Adipose tissue (tissue), 3 donors: ENCODE data around the gene LGALS7B. TPM values are rescaled to one million over a fixed set of nuclear protein-coding genes. Genes with fewer than 3 reads are reported as not detected.
"Not testable (repeated sequence)": the region's sequence is repeated elsewhere in the genome, so short reads cannot be mapped to it uniquely, and the experiment has no call there.

Experiments used
- H3K27ac ChIP-seq: one replicate; pipeline ENCODE4 v1.5.1; 2013; ENCODE audit warnings: low read depth, low read length
- WGBS, 3 donors: extraction: QIAGEN DNeasy Blood & Tissue Kit; methylation state at CpG; one replicate each; pipeline ENCODE4 v1.1.7; 2013; 5-methylcytosine and 5-hydroxymethylcytosine counted together
- polyA plus RNA-seq, 3 donors: library from polyadenylated mRNA; stranded (reverse); fragments of 200-250 nt; gene quantifications; one replicate each; pipeline ENCODE4 v1.2.3, GENCODE V29; 2013
- donor health status: healthy with polysubstance abuse.
- donor health status: Bipolar disorder and iron deficiency.
- donor health status: healthy.

The LGALS7B gene
- polyA plus RNA-seq, 3 donors: 1.2 to 5.1 (median 3.0) TPM

DNA sequence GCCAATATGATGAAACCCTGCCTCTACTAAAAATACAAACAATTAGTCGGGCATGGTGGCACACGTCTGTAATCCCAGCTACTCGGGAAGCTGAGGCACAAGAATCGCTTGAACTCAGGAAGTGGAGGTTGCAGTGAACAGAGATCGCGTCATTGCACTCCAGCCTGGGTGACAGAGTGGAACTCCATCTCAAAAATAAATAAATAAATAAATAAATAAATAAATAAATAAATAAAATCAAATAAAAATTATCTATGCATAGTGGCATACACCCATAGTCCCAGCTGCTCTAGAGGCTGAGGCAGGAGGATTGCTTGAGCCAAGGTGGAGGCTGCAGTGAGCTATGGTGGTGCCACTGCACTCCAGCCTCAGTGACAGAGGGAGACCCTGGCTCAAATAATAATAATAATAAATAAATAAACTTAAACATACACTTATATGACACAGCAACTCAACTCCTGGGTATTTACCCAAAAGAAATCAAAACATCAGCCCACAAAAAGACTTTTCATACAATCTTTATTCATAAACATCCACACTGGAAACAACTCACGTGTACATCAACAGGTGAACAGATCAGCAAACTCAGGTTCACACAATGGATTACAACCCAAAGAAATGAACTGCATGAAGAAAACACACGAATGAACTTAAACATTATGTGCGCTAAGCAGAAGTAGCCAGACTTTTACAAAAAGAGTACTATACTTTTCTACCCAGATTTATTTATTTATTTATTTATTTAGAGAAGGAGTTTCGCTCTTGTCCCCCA is 22.5 kb upstream of the LGALS7B start:
- H3K27ac ChIP-seq: no peak overlapping the region
- 85 to 95% (median 88%) methylated on average over 10 of the region's 10 CpGs for WGBS, 3 donors

- 9 to 17% (median 9%) methylated on average over 38 to 42 of the region's 42 CpGs for WGBS, 3 donors
- H3K27ac ChIP-seq: no peak overlapping the region
Measured at GRCh38 chr19:38769635-38770211, 19.3 kb upstream of the LGALS7B start.

- WGBS, 3 donors: 4 to 6% (median 4%) methylated on average over 22 to 25 of the region's 58 CpGs
- not testable (repeated sequence) for H3K27ac ChIP-seq
Measured at GRCh38 chr19:38770228-38770948, 18.6 kb upstream of the LGALS7B start.

GRCh38 chr19:38770949-38771275 is 18.1 kb upstream of the LGALS7B start:
- not testable (repeated sequence) for H3K27ac ChIP-seq
- WGBS, 3 donors: 12 to 63% (median 45%) methylated on average over 1 of the region's 22 CpGs

- WGBS, 3 donors: 55 to 86% (median 79%) methylated on average over 3 to 4 of the region's 30 CpGs
Measured at GRCh38 chr19:38771569-38771968, 17.4 kb upstream of the LGALS7B start.

DNA sequence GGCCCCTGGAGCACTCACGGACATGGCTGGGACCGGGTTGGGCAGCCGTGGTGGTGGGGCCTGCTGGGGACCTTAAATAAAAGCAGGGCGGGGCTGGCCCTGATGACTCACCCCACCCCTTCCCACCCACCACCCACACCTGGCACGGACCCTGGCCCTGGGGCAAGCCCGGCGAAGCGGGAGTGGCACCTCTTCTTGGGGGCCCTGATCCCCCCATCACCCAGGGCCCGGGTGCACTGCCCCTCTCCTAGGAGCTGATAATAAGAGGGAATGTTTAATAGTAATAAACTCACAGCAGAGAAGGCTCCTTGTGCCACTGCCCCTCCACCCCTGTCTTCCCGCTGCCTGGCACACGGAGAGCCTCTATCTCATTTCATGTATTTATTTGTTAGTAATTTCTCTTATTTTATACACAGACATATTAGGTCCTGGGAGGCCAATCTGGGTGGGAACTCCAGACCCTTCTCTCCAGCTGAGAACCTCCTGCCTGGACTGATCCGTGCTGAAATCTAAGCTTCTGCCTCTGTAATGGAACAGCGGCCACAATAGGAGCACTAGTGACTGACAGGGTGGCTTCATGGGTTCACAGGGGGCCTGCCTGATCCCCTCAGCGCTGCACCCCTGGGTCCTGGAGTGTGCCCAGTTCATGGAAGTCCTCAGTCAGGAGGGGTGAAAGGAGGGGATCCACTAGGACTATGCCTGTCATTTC is 15.4 kb upstream of the LGALS7B start, which contains the start of gene LGALS7:
LGALS7 (minus strand) TSS at position 49 of the 709 bp plus-strand sequence; CDS start at position 24, 25 bp downstream.
- 82 to 88% (median 84%) methylated on average over 9 to 10 of the region's 14 CpGs for WGBS, 3 donors
- H3K27ac ChIP-seq: no peak within 1 kb of the TSS

More at GRCh38 chr19:38771569-38771968, 17.4 kb upstream of the LGALS7B start:
- not testable (repeated sequence) for H3K27ac ChIP-seq

- 82 to 87% (median 84%) methylated on average over 13 of the region's 13 CpGs for WGBS, 3 donors
- H3K27ac ChIP-seq: no peak overlapping the region
Measured at GRCh38 chr19:38774181-38774950, 14.6 kb upstream of the LGALS7B start.

GRCh38 chr19:38778733-38779132 is 10.3 kb upstream of the LGALS7B start:
- WGBS, 3 donors: 47 to 60% (median 56%) methylated on average over 7 of the region's 7 CpGs
- no peak overlapping the region for H3K27ac ChIP-seq

GRCh38 chr19:38780443-38780842 is 8.6 kb upstream of the LGALS7B start:
- no peak overlapping the region for H3K27ac ChIP-seq
- 80 to 97% (median 91%) methylated on average over 7 of the region's 7 CpGs for WGBS, 3 donors

- 66 to 77% (median 67%) methylated on average over 7 of the region's 7 CpGs for WGBS, 3 donors
- H3K27ac ChIP-seq: no peak overlapping the region
Measured at GRCh38 chr19:38781058-38781457, 7.9 kb upstream of the LGALS7B start.

- H3K27ac ChIP-seq: not testable (repeated sequence)
- 91 to 95% (median 92%) methylated on average over 13 of the region's 13 CpGs for WGBS, 3 donors
Measured at GRCh38 chr19:38782212-38782611, 6.8 kb upstream of the LGALS7B start.

DNA sequence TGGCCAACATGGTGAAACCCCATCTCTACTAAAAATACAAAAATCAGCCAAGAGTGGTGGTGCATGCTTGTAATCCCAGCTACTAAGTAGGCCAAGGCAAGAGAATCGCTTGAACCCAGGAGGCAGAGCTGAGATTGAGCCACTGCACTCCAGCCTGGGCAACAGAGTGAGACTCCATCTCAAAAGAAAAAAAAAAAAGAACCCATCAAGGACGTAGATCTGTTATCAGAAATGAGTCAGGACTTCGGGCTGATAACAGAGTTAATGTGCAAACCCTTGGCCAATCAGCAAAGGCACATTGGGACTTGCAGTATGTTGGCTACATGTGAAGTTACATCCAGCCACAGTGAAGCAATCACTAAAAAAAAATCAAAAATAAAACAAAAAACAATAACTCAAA is 4.8 kb upstream of the LGALS7B start:
- WGBS, 3 donors: 46 to 77% (median 76%) methylated on average over 3 of the region's 3 CpGs
- H3K27ac ChIP-seq: no peak overlapping the region

GRCh38 chr19:38785187-38785699 is 3.8 kb upstream of the LGALS7B start:
- WGBS, 3 donors: 97 to 100% (median 98%) methylated on average over 7 of the region's 7 CpGs
- H3K27ac ChIP-seq: no peak overlapping the region

DNA sequence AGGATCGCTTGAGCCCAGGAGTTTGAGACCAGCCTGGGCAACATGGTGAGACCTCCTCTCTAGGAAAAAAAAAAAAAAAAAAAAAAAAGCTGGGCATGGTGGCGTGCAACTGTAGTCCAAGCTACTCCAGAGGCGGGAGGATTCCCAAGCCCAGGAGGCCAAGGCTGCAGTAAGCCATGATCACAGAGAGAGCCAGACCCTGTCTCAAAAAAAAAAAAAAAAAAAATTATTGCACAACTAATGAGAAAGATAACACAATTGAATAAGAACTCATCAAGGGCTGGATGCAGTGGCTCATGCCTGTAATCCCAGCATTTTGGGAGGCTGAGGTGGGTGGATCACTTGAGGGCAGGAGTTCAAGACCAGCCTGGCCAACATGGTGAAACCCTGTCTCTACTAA is 2.9 kb upstream of the LGALS7B start:
- WGBS, 3 donors: 84 to 95% (median 86%) methylated on average over 3 of the region's 3 CpGs
- H3K27ac ChIP-seq: not testable (repeated sequence)

GRCh38 chr19:38786572-38787265 is 2.3 kb upstream of the LGALS7B start:
- no peak overlapping the region for H3K27ac ChIP-seq
- 78 to 84% (median 84%) methylated on average over 11 of the region's 11 CpGs for WGBS, 3 donors

DNA sequence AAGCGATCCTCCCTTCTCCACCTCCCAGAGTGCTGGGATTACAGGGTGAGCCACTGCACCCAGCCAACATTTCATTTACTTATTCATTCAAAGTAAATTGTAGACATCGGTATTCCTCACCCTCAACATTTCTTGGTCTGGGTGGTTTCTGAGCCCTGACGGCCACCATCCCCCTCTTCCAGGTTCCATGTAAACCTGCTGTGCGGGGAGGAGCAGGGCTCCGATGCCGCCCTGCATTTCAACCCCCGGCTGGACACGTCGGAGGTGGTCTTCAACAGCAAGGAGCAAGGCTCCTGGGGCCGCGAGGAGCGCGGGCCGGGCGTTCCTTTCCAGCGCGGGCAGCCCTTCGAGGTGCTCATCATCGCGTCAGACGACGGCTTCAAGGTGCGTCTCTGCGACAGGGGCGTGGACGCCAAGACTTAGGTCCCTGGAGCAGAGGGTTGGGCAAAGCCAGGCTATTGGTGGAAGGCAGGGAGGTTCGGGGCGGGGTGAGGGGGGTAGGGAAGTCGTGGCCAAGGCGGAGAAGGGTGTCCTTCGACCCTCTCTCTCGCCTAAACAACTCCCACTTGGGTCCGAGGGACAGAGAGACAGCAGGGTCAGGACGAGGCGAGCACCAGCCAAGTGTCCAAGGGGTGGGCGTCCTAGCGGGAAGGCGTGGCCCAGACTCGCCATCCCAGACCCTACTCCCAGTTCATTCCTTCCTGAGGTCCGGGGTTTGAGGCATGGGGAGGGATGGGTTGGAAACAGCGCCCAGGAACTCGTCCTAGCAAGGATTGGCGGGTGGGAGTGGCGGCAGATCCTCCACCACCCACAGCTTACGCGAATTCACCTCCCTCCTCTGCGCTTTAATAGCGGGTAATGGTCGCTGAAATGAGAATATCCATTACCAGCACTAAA is 1.8 kb downstream of the LGALS7B start:
- 70 to 73% (median 72%) methylated on average over 5 to 16 of the region's 49 CpGs for WGBS, 3 donors
- H3K27ac ChIP-seq: not testable (repeated sequence)
